SU-DHL-6 (cell line): ENCODE measurements around the gene KDM1A.

Experiments
- EZH2phosphoT487 ChIP-seq: fragments of 200-600 bp; sonication (generic), shearing (Covaris generic); conservative IDR thresholded peaks from 2 replicates; pipeline ENCODE4 v1.6.1; 2018; ENCODE audit warnings: mild to moderate bottlenecking, antibody characterized with exemption, low read length, moderate library complexity, mixed read lengths
- TF ChIP-seq, protein P1 (sequence below): fragments of 200-600 bp; sonication (generic); IDR thresholded peaks from one replicate; pipeline ENCODE4 v1.5.1; 2017; ENCODE audit warnings: antibody characterized with exemption, mild to moderate bottlenecking, low read length, moderate library complexity; ENCODE audit not compliant: insufficient read depth, poor library complexity, severe bottlenecking

DNA sequence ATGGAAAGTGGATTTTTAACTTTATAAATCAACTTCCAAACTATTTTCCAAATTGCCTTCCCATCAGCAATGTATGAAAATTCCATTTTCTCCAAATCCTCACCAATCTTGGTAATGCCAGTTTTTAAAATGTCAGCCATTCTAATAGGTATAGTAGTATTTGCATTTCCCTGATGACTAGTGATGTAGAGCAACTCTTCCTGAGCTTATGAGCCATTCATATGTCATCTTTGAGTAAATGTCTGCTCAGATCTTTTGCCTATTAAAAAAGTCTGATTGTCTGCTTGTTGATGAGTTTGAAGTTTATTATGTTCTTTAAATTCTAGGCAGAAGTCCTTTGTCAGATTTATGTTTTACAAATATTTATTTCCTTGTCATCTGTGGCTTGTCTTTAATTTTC, 54.7 kb downstream of the KDM1A start:
- TF ChIP-seq, protein P1, sequence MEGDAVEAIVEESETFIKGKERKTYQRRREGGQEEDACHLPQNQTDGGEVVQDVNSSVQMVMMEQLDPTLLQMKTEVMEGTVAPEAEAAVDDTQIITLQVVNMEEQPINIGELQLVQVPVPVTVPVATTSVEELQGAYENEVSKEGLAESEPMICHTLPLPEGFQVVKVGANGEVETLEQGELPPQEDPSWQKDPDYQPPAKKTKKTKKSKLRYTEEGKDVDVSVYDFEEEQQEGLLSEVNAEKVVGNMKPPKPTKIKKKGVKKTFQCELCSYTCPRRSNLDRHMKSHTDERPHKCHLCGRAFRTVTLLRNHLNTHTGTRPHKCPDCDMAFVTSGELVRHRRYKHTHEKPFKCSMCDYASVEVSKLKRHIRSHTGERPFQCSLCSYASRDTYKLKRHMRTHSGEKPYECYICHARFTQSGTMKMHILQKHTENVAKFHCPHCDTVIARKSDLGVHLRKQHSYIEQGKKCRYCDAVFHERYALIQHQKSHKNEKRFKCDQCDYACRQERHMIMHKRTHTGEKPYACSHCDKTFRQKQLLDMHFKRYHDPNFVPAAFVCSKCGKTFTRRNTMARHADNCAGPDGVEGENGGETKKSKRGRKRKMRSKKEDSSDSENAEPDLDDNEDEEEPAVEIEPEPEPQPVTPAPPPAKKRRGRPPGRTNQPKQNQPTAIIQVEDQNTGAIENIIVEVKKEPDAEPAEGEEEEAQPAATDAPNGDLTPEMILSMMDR = no peak
- no peak for TF ChIP-seq EZH2phosphoT487
